ENCODE data around the gene SLC5A10. TPM values are rescaled to one million over a fixed set of nuclear protein-coding genes. Genes with fewer than 3 reads are reported as not detected.

The SLC5A10 gene
- total RNA-seq, 1 donor from 2014 or later, result not detected

GRCh38 chr17:18977021-18977420 lies 25.1 kb downstream of the SLC5A10 start:
- H3K36me3 ChIP-seq, result peaks cover 21 to 31% of the 10 kb centered on the region in 2 donors
- TF ChIP-seq CTCF (IDR thresholded peaks at IDR 0.05), result no peak
- intact Hi-C loops (cut with DNase I), result no loop called here
- DNase-seq (ENCODE audit: low spot score in 2 of 2), result no peak
- H3K9me3 ChIP-seq, result no peaks in the 10 kb centered on the region
- no peaks in the 10 kb centered on the region for H3K27me3 ChIP-seq
- H3K4me3 ChIP-seq, result no peak overlapping the region
- no peak overlapping the region for H3K27ac ChIP-seq
- H3K4me1 ChIP-seq, result no peaks in the 10 kb centered on the region

- DNase-seq (ENCODE audit: low spot score in 2 of 2), result no peak
- Histone ChIP-seq H3K36me3 (peaks cover 21 to 31% of the 10 kb centered on the region in 2 donors), H3K4me1 (no peaks in the 10 kb centered on the region), H3K4me3 (no peak overlapping the region), H3K27ac (no peak overlapping the region), H3K9me3 (no peaks in the 10 kb centered on the region), H3K27me3 (no peaks in the 10 kb centered on the region)
- intact Hi-C loops (cut with DNase I), result no loop called here
- TF ChIP-seq CTCF (IDR thresholded peaks at IDR 0.05), result no peak
These were observed 25.7 kb downstream of the SLC5A10 start for GRCh38 chr17:18977646-18978045.

GRCh38 chr17:18978050-18978449 lies 26.1 kb downstream of the SLC5A10 start:
- Histone ChIP-seq H3K9me3 (no peaks in the 10 kb centered on the region), H3K4me3 (no peak overlapping the region), H3K36me3 (peaks cover 21 to 31% of the 10 kb centered on the region in 2 donors), H3K27ac (no peak overlapping the region), H3K4me1 (no peaks in the 10 kb centered on the region), H3K27me3 (no peaks in the 10 kb centered on the region)
- intact Hi-C loops (cut with DNase I), result no loop called here
- DNase-seq (ENCODE audit: low spot score in 2 of 2), result no peak
- no peak for TF ChIP-seq CTCF (IDR thresholded peaks at IDR 0.05)

GRCh38 chr17:18978655-18979054 lies 26.7 kb downstream of the SLC5A10 start:
- intact Hi-C loops (cut with DNase I), result no loop called here
- no peaks in the 10 kb centered on the region for H3K9me3 ChIP-seq
- H3K4me3 ChIP-seq, result no peak overlapping the region
- H3K36me3 ChIP-seq, result peaks cover 21 to 31% of the 10 kb centered on the region in 2 donors
- H3K27ac ChIP-seq, result no peak overlapping the region
- no peak for TF ChIP-seq CTCF (IDR thresholded peaks at IDR 0.05)
- no peaks in the 10 kb centered on the region for H3K4me1 ChIP-seq
- no peaks in the 10 kb centered on the region for H3K27me3 ChIP-seq
- DNase-seq (ENCODE audit: low spot score in 2 of 2), result no peak

- Histone ChIP-seq H3K27ac (no peak overlapping the region), H3K4me1 (no peaks in the 10 kb centered on the region), H3K36me3 (peaks cover 21 to 40% of the 10 kb centered on the region in 2 donors), H3K4me3 (no peak overlapping the region), H3K9me3 (no peaks in the 10 kb centered on the region), H3K27me3 (no peaks in the 10 kb centered on the region)
- DNase-seq (ENCODE audit: low spot score in 2 of 2), result no peak
- intact Hi-C loops (cut with DNase I), result no loop called here
- TF ChIP-seq CTCF (IDR thresholded peaks at IDR 0.05), result no peak
These were observed 28.8 kb downstream of the SLC5A10 start for GRCh38 chr17:18980682-18981334.

GRCh38 chr17:18981335-18981641 lies 29.3 kb downstream of the SLC5A10 start:
- Histone ChIP-seq H3K36me3 (peaks cover 23 to 42% of the 10 kb centered on the region in 2 donors), H3K4me1 (no peaks in the 10 kb centered on the region), H3K27ac (no peak overlapping the region), H3K27me3 (no peaks in the 10 kb centered on the region), H3K4me3 (no peak overlapping the region), H3K9me3 (no peaks in the 10 kb centered on the region)
- DNase-seq (ENCODE audit: low spot score in 2 of 2), result no peak
- intact Hi-C loops (cut with DNase I), result no loop called here
- no peak for TF ChIP-seq CTCF (IDR thresholded peaks at IDR 0.05)

Measured in ascending aorta (tissue), 2 donors.